Chondrocyte (in vitro differentiated cells): ENCODE data around the gene OR4C15. TPM values are rescaled to one million over a fixed set of nuclear protein-coding genes. Genes with fewer than 3 reads are reported as not detected.

Experiments used
- DNase-seq: peaks from one replicate; pipeline ENCODE4 v3.0.0; 2021; ENCODE audit warnings: mixed read lengths, low spot score
- H3K27ac Mint-ChIP-seq: one replicate; pipeline ENCODE4 v1.8.0; 2021; ENCODE audit warnings: mild to moderate bottlenecking, moderate library complexity, mixed read lengths; ENCODE audit not compliant: unreplicated experiment
- H3K27me3 Mint-ChIP-seq: 2 replicates; pipeline ENCODE4 v1.8.0; 2021; ENCODE audit warnings: low read depth, mixed read lengths
- H3K36me3 Mint-ChIP-seq: 2 replicates; pipeline ENCODE4 v1.8.0; 2021; ENCODE audit warnings: low read depth, mixed read lengths
- H3K4me1 Mint-ChIP-seq: 2 replicates; pipeline ENCODE4 v1.8.0; 2021; ENCODE audit warnings: low read depth, mild to moderate bottlenecking, mixed read lengths
- H3K4me3 Mint-ChIP-seq: one replicate; pipeline ENCODE4 v1.8.0; 2021; ENCODE audit warnings: mild to moderate bottlenecking, moderate library complexity, mixed read lengths; ENCODE audit not compliant: unreplicated experiment
- H3K9me3 Mint-ChIP-seq: 2 replicates; pipeline ENCODE4 v1.8.0; 2021; ENCODE audit warnings: low read depth, mixed read lengths
- long read RNA-seq: library from polyadenylated mRNA; stranded (forward); transcript quantifications from one replicate; pipeline ENCODE4 v2.0.0, GENCODE V29; 2021
- total RNA-seq: library from RNA; stranded (reverse); gene quantifications from 3 replicates; pipeline ENCODE4 v1.2.1, GENCODE V29; 2021
- TF ChIP-seq, protein P1 (sequence below): fragments of 200-600 bp; sonication (generic); IDR thresholded peaks from 2 replicates; pipeline ENCODE4 v1.5.0; 2021; ENCODE audit warnings: antibody characterized with exemption, mild to moderate bottlenecking, moderate library complexity

OR4C15 gene
- not detected in 3 replicates for total RNA-seq
- long read RNA-seq = 0 reads

DNA sequence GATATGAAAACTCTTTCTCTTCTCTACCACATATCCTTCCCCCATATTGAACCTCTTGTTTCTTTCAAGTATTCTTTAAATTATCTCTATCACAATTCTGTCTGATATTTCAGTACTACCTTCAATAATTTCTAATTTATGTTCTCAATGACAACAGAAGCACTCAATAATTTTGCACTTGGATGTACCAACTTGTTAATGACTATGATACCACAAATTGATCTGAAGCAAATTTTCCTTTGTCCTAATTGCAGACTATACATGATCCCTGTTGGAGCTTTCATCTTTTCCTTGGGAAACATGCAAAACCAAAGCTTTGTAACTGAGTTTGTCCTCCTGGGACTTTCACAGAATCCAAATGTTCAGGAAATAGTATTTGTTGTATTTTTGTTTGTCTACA, at the start of gene OR4C15:
TSS of gene OR4C15 (plus strand) at position 301 of the 400 bp plus-strand sequence. CDS start at position 301, 0 bp downstream.
- no peaks in the 10 kb centered on the region for H3K36me3 Mint-ChIP-seq
- H3K4me3 Mint-ChIP-seq = no peak within 1 kb of the TSS
- peaks cover 36% of the 10 kb centered on the region for H3K9me3 Mint-ChIP-seq
- TF ChIP-seq, protein P1, sequence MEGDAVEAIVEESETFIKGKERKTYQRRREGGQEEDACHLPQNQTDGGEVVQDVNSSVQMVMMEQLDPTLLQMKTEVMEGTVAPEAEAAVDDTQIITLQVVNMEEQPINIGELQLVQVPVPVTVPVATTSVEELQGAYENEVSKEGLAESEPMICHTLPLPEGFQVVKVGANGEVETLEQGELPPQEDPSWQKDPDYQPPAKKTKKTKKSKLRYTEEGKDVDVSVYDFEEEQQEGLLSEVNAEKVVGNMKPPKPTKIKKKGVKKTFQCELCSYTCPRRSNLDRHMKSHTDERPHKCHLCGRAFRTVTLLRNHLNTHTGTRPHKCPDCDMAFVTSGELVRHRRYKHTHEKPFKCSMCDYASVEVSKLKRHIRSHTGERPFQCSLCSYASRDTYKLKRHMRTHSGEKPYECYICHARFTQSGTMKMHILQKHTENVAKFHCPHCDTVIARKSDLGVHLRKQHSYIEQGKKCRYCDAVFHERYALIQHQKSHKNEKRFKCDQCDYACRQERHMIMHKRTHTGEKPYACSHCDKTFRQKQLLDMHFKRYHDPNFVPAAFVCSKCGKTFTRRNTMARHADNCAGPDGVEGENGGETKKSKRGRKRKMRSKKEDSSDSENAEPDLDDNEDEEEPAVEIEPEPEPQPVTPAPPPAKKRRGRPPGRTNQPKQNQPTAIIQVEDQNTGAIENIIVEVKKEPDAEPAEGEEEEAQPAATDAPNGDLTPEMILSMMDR = no peak
- H3K27ac Mint-ChIP-seq = no peak within 1 kb of the TSS
- no peaks in the 10 kb centered on the region for H3K27me3 Mint-ChIP-seq
- no peaks in the 10 kb centered on the region for H3K4me1 Mint-ChIP-seq
- no peak for DNase-seq

DNA sequence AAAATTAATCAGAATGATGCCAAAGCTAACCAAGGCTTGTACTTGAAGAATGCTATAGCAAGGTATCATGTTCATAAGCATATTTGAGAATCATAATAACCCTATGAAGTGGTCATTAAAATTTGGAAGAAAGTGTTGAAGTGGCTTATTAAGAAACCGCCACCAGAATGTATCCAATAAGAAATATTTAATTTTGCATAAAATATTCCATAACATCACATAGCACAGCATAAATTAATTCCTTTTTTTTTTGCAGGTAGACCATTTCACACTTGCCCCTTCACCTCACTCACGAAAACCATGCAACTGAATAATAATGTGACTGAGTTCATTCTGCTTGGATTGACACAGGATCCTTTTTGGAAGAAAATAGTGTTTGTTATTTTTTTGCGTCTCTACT, 17.6 kb downstream of the OR4C15 start, which contains the start of gene OR4C16:
TSS of gene OR4C16 (plus strand) at position 301 of the 400 bp plus-strand sequence. CDS start at position 301, 0 bp downstream.
- TF ChIP-seq, protein P1 = no peak
- Mint-ChIP-seq H3K9me3 (peaks cover 49% of the 10 kb centered on the region), H3K27ac (no peak within 1 kb of the TSS), H3K27me3 (no peaks in the 10 kb centered on the region), H3K4me3 (no peak within 1 kb of the TSS), H3K36me3 (no peaks in the 10 kb centered on the region), H3K4me1 (no peaks in the 10 kb centered on the region)
- no peak for DNase-seq

DNA sequence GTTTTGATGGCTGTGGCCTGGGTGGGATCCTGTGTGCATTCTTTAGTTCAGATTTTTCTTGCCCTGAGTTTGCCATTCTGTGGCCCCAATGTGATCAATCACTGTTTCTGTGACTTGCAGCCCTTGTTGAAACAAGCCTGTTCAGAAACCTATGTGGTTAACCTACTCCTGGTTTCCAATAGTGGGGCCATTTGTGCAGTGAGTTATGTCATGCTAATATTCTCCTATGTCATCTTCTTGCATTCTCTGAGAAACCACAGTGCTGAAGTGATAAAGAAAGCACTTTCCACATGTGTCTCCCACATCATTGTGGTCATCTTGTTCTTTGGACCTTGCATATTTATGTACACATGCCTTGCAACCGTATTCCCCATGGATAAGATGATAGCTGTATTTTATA, 18.3 kb downstream of the OR4C15 start:
- Mint-ChIP-seq H3K9me3 (peaks cover 52% of the 10 kb centered on the region), H3K27me3 (no peaks in the 10 kb centered on the region), H3K27ac (no peak overlapping the region), H3K36me3 (no peaks in the 10 kb centered on the region), H3K4me3 (no peak overlapping the region), H3K4me1 (no peaks in the 10 kb centered on the region)
- DNase-seq = no peak
- TF ChIP-seq, protein P1 = no peak

Other genes with a start within 250 kb of the OR4C15 start
- gene OR4A16, start 211.3 kb upstream of the OR4C15 start, total RNA-seq = not detected in 3 replicates
- not detected in 3 replicates for gene OR4A15, start 186.5 kb upstream of the OR4C15 start, total RNA-seq
- not detected in 3 replicates for gene OR4C16, start 17.7 kb downstream of the OR4C15 start, total RNA-seq
- not detected in 3 replicates for gene OR4C11, start 53.2 kb downstream of the OR4C15 start, total RNA-seq
- not detected in 3 replicates for gene OR4P4, start 80.6 kb downstream of the OR4C15 start, total RNA-seq
- not detected in 3 replicates for gene OR4S2, start 93.9 kb downstream of the OR4C15 start, total RNA-seq
- gene OR4C6, start 107.7 kb downstream of the OR4C15 start, total RNA-seq = not detected in 3 replicates
- not detected in 3 replicates for gene OR5D13, start 219.0 kb downstream of the OR4C15 start, total RNA-seq
- gene OR5D14, start 241.1 kb downstream of the OR4C15 start, total RNA-seq = not detected in 3 replicates